C4-2B (cell line): Measurements from ENCODE around the gene PRSS56.

Experiments used
- H3K27ac ChIP-seq: fragments of 450-650 bp; 2 replicates; pipeline ENCODE4 v1.5.1; 2017
- CTCF ChIP-seq: fragments of 450-650 bp; conservative IDR thresholded peaks from 2 replicates; pipeline ENCODE4 v1.5.1; 2017; ENCODE audit warnings: mild to moderate bottlenecking
- ZFX ChIP-seq: fragments of 450-650 bp; IDR thresholded peaks from 2 replicates; pipeline ENCODE4 v1.6.1; 2017

Gene PRSS56

GRCh38 chr2:232547991-232548390 is 27.8 kb downstream of the PRSS56 start:
- TF ChIP-seq ZFX, result no peak
- no peak for TF ChIP-seq CTCF
- H3K27ac ChIP-seq, result no peak overlapping the region

GRCh38 chr2:232549655-232550353 is 29.6 kb downstream of the PRSS56 start:
- no peak for TF ChIP-seq ZFX
- no peak for TF ChIP-seq CTCF
- peak overlapping the region; percentile 95 for H3K27ac ChIP-seq

GRCh38 chr2:232550354-232551249 is 30.4 kb downstream of the PRSS56 start, which contains the start of the genes EIF4E2 and TIGD1:
Gene EIF4E2, plus strand, starts transcription at chr2:232550689. Its CDS starts 36 bp downstream, at chr2:232550725.
Gene TIGD1, minus strand, starts transcription at chr2:232550557. Its CDS starts 675 bp downstream, at chr2:232549882.
- peak within 1 kb of the TSS; percentile 95 for H3K27ac ChIP-seq
- TF ChIP-seq ZFX, result 0 out of 2 replicates have a peak, but pooled peaks have one; percentile 23
- peak; percentile 35 for TF ChIP-seq CTCF

- H3K27ac ChIP-seq, result peak overlapping the region; percentile 95
Measured at GRCh38 chr2:232551250-232551638, 31.1 kb downstream of the PRSS56 start.

GRCh38 chr2:232551776-232552175 is 31.6 kb downstream of the PRSS56 start:
- H3K27ac ChIP-seq, result peak overlapping the region; percentile 95; the same call in 1 of the 2 replicates
- TF ChIP-seq ZFX, result no peak
- TF ChIP-seq CTCF, result no peak

More at GRCh38 chr2:232551250-232551638, 31.1 kb downstream of the PRSS56 start:
- TF ChIP-seq CTCF (no peak), ZFX (no peak)

GRCh38 chr2:232556426-232556825 is 36.2 kb downstream of the PRSS56 start:
- H3K27ac ChIP-seq, result no peak overlapping the region
- no peak for TF ChIP-seq ZFX
- TF ChIP-seq CTCF, result no peak
